Fibroblast of pulmonary artery (primary cell): ENCODE measurements around the gene SLC7A14.

Experiments used
- DNase-seq: peaks from one replicate; pipeline ENCODE4 v3.0.0-alpha.2; 2010; ENCODE audit warnings: low read depth
- H3K4me3 ChIP-seq: replicated peaks from 2 replicates; pipeline ENCODE4 v1.5.1; 2011; ENCODE audit warnings: low read depth, mild to moderate bottlenecking, control low read depth, low read length, moderate library complexity
- TF ChIP-seq, protein P1 (sequence below): IDR thresholded peaks from 2 replicates; pipeline ENCODE4 v1.5.1; 2011; ENCODE audit warnings: mild to moderate bottlenecking, control low read depth, low read length, inconsistent platforms; ENCODE audit errors: missing control alignments

Gene SLC7A14

DNA sequence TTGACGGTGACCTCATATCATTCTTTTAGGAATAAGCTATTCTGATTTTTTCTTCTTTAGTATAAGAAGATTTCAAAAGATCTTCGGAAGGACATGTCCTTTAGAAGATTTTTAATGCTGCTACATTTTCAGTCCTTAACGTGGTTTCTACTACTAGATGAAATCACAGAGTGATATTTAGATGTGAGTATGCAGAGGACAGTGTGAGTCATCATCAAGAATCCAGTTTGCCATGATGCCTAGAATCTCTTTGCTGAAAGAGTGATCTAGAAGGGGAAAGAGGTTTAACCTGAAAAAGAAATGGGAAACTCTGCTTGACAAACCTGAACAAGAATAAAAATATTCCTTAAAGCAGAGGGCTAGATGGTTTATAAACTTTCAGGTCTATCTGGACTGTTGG is 43.2 kb downstream of the SLC7A14 start:
- TF ChIP-seq, protein P1, sequence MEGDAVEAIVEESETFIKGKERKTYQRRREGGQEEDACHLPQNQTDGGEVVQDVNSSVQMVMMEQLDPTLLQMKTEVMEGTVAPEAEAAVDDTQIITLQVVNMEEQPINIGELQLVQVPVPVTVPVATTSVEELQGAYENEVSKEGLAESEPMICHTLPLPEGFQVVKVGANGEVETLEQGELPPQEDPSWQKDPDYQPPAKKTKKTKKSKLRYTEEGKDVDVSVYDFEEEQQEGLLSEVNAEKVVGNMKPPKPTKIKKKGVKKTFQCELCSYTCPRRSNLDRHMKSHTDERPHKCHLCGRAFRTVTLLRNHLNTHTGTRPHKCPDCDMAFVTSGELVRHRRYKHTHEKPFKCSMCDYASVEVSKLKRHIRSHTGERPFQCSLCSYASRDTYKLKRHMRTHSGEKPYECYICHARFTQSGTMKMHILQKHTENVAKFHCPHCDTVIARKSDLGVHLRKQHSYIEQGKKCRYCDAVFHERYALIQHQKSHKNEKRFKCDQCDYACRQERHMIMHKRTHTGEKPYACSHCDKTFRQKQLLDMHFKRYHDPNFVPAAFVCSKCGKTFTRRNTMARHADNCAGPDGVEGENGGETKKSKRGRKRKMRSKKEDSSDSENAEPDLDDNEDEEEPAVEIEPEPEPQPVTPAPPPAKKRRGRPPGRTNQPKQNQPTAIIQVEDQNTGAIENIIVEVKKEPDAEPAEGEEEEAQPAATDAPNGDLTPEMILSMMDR, result no peak
- H3K4me3 ChIP-seq, result no peak overlapping the region
- no peak for DNase-seq

DNA sequence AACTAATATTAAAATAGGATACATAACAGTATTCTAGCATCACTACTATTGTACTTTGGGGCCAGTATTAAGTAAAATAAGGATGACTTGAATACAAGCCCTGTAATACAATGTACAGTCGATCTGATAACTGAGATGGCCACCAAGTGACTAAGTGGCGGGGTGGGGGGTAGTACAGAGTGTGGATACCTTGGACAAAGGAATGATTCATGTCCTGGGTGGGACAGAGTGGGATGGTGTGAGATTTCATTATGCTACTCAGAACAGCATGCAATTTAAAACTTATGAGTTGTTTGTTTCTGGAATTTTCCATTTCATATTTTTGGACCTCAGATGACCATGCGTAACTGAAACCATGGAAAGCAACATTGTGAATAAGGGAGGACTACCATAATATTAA is 46.0 kb downstream of the SLC7A14 start:
- H3K4me3 ChIP-seq, result no peak overlapping the region
- DNase-seq, result no peak
- TF ChIP-seq, protein P1, result no peak

DNA sequence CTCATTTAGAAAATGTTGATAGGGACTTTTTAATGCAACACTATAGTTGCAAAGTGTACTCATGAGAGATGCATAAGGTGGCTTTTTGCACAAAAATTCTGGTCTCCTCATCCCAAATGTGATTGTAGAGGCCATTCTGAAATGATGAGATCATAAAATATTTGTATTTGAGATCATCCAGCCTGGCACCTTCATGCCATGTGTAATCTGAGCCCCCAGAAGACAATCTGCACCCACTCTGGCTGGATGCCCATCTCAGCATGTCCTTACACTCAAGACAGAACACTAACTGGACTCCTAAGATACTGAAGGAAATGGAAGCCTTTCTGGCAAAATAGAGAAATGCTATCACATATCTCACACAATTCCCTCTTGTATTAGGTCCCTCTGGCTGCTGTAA is 49.2 kb downstream of the SLC7A14 start:
- no peak for DNase-seq
- TF ChIP-seq, protein P1, result no peak
- no peak overlapping the region for H3K4me3 ChIP-seq

DNA sequence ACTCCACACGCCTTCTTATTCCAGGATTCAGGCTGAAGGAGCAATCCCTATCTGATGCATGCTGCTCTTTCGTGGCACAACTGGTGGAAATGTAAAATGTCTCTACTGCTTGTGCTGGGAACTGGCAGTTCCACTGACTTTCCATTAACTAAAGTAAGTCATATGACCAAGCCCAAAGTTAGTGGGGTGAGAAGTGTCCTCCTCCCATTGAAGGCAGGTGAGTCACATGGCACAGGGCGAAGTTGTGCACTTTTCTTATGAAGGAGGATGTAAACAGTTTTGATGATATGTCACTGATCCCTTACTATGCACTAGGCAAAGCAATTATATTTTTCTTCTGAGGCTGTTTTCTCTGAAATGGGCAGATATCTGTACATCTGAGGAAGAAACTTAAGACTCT is 51.6 kb downstream of the SLC7A14 start:
- H3K4me3 ChIP-seq, result no peak overlapping the region
- TF ChIP-seq, protein P1, result no peak
- no peak for DNase-seq

DNA sequence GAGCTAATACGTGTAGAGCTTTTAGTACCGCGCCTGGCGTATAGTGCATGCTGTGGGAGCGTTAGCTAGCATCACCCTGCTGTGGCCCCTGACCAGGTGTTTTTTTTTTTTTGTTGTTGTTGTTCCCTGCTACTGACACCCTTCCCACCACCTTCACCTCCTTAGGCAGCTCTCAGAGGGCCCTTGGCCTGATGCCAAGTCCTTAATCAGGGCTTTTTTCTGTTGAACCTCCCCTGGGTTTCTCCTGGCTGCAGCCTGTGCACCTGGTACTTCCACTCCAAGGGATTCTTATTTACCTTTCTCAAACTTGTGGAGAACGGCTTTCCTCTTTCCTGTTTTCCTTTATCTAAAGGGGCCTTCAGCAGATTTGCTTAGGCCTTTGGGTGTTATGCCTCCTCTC is 53.3 kb downstream of the SLC7A14 start:
- TF ChIP-seq, protein P1, result no peak
- H3K4me3 ChIP-seq, result no peak overlapping the region
- DNase-seq, result no peak

DNA sequence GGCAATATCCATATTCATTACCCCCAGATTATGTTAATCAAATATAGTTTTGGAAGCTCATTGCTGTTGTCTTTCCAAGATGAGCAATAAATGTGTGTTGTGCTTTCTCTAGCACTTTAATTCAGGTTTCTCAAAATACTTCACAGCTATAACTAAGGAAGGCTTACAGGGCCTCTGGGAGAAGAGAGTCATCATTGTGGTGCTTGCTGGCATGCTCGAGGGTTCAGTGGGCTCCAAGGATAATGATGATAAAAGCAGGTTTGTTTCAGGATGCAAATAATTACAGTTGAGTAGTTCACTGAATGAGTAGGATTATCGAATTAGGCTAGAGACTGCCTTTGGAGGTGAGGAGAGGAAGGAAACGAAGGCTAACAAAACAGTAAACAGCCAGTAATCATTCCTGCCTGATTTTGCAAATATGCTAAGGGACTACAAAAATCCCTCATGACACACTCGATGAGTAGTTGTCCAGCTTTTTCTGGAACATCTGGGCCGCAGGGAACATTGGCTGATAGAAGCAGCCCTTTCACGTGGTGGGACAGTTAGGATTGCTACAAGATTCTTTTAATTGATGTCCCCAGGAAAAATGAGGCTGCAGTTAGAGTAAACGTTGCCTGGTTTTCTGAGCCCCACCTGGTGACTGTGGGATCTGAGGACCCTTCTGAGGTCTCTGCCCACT is 54.1 kb downstream of the SLC7A14 start:
- no peak for DNase-seq
- TF ChIP-seq, protein P1, result no peak
- H3K4me3 ChIP-seq, result no peak overlapping the region

DNA sequence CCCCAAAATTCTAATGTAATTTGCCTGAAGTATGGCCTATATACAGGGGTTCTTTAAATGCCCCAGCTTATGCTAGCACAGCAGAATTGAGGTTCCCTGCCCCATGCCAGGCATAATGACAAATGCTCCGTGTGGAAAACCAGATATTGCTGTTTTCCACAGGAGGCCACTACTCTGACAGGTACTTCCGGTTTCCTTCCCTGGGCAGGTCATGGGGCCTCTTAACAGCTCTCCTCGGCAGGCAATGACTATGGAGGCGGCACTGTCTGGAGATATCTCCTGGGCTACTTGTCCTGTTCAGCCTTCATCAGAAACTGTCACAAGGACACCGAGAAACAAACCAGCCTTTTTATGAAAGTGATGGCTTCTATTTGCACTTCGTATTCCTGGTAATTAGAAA is 54.8 kb downstream of the SLC7A14 start:
- H3K4me3 ChIP-seq, result no peak overlapping the region
- no peak for DNase-seq
- TF ChIP-seq, protein P1, result no peak
